ENCODE data around the gene ASB16.

- no peak for TF ChIP-seq CTCF (IDR thresholded peaks at IDR 0.05)
- TF ChIP-seq EZH2 (IDR thresholded peaks at IDR 0.05; ENCODE audit: borderline replicate concordance, insufficient read depth, low read depth, low read length, poor library complexity, severe bottlenecking): no peak
These were observed 44.4 kb downstream of the ASB16 start for GRCh38 chr17:44214896-44215295.

All from B cell (primary cell).